GM10266 (cell line): ENCODE measurements around the gene PRR7.

Experiments
- DNase-seq: peaks from one replicate; pipeline ENCODE4 v3.0.0; 2012; ENCODE audit errors: extremely low spot score
- TF ChIP-seq, protein P1 (sequence below): IDR thresholded peaks from 2 replicates; pipeline ENCODE4 v1.5.1; 2012; ENCODE audit warnings: mild to moderate bottlenecking, low read depth; ENCODE audit not compliant: control insufficient read depth, insufficient read depth; ENCODE audit errors: missing control alignments

Gene PRR7

DNA sequence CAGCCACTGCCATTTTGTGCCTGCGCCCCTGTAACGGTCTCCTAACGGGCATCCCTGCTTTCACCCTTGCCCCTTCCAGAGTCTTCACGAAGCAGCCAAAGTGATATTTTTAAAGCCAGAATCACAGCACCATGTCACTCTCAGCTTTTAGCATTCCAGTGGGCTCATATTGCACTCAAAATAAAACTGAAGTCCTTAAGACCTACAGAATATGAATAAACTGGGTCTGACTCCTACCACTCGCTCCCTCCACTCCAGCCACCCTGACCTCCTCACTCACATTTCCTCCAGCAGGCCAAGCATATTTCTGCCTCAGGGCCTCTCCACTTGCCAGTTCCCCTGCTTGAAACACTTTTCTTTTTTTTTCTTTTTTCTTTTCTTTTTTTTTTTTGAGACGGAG is 53.2 kb downstream of the PRR7 start:
- no peak for DNase-seq
- TF ChIP-seq, protein P1, sequence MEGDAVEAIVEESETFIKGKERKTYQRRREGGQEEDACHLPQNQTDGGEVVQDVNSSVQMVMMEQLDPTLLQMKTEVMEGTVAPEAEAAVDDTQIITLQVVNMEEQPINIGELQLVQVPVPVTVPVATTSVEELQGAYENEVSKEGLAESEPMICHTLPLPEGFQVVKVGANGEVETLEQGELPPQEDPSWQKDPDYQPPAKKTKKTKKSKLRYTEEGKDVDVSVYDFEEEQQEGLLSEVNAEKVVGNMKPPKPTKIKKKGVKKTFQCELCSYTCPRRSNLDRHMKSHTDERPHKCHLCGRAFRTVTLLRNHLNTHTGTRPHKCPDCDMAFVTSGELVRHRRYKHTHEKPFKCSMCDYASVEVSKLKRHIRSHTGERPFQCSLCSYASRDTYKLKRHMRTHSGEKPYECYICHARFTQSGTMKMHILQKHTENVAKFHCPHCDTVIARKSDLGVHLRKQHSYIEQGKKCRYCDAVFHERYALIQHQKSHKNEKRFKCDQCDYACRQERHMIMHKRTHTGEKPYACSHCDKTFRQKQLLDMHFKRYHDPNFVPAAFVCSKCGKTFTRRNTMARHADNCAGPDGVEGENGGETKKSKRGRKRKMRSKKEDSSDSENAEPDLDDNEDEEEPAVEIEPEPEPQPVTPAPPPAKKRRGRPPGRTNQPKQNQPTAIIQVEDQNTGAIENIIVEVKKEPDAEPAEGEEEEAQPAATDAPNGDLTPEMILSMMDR = no peak

DNA sequence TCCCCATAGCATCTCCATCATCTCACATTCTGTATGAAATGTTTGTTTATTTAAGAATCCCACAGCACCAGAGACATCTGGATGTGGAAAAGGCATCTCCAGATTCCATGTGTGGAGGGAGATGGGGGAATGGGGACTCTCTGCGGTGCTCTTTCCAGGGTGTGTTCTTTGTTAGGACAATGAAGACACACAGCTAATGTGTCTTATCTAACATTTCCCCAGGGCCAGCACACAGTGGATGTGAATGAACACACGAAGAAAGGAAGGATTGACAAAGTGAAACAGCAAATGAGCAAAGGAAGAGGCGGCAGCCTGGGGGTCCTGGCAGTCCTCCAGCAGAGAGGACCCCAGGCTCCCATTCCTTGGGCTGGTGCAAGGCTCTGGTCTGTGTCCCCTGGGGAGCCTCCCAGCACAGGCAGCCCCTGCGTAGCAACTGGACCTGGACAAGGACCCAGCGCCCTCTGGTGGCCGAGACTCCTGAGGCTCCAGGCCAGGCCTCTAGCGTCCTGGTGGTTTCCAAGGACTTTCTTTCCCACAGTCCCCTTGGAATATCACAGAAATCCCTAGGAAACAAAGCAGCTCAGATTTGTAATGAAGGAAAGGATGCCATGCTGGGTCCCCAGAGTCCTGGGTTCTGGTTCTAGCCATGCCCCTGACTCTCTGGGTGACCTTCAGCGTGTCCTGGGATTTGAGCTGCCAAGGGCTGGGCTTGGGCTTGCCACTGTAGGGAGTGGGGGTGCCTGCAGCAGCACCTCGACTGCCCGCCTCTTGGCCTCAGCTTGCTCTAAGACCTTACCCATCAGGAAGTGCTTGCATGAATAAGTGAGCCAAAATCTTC is 54.3 kb downstream of the PRR7 start:
- TF ChIP-seq, protein P1 = peak; percentile 93
- DNase-seq = peak; percentile 81

DNA sequence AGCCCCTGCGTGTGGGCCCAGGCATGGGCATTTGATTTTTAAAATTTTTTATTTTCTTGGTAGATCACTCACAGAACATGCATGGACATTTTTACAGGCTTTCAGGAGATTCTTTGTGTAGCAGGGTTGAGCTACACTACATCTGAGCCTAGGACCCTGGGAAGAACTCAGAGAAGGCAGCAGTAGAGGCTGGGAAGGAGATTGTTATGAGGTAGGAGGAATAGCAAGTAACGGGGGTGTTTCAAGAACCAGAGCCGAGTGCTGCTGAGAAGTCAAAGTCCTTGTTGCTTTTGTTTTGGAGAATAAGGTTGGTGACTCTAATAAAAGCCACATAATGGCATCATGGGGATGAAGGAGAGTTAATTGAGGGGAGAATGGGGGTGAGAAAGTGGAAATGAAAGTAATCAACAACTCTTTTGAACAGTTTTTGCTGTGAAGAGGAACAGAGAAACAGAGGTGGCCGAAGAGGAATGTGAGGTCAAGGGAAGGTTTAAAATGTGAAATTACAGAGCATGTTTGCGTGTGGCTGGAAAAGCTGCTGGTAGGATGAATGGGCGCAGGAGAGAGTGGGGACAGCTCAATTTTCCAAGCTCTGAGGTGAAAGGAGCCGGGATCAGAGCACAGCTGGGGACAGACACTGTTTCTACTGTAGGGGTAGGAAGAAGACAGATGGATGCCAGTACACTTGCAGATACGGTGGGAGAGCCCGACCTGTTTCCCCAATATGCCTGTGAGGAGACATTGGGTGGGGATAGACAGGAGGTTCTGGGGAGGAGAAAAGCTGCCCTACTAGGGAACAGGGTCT is 55.5 kb downstream of the PRR7 start:
- no peak for DNase-seq
- TF ChIP-seq, protein P1 = no peak

DNA sequence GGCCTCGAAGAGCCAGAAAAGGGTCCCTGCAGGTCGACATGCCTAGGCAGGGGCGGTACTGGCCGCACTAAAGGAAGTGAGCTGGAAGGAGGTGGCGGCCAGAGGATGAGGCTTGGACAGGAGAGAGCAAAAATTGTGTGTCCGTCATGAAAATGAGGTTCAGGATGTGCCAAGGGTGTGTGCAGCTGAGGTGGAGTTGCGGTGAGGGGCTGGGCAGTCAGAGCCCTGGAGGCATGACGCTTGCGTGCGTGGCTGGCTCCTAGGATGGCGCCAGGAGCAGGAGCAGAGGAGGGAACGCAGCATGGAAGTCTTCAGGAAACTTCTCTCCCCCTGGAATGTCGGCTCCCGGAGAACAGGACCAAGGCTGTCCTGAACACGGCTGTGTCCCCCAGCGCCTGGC is 56.3 kb downstream of the PRR7 start:
- TF ChIP-seq, protein P1 = no peak
- no peak for DNase-seq

DNA sequence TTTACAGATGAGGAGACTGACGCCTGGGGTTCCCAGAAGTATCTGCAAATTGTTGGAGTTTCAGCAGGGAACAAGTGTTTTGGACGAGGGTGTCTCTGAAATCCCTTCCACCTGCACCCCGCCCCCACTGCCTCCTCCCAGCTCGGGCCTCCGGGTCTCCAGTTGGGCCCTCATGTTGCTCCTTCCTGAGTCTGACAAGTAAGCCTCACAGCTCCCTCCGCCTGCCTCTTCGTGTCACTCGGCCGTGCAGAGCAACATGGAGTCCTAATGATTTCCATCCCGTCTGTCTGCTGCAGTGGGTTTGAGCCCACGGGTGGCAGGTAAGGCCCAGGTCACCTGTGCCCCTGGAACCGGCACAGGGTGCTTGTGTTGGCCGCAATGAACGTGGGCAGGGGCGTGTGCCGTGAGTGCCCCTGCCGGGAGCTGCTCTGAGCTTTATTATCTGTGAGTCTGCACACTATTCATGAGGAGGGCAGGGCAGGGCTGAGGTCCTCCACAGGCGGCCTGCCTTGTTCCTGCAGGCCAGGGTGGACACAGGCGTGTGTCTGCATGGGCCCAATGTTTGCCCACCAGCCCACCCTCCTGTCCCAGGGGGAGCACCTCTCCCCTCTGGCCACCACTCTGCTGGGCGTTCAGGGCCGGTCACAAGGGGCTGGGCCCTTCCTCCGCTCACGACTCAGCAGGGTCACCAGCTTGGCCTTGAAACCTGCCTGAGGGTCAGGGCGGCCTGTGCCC is 56.9 kb downstream of the PRR7 start:
- DNase-seq = no peak
- TF ChIP-seq, protein P1 = no peak

DNA sequence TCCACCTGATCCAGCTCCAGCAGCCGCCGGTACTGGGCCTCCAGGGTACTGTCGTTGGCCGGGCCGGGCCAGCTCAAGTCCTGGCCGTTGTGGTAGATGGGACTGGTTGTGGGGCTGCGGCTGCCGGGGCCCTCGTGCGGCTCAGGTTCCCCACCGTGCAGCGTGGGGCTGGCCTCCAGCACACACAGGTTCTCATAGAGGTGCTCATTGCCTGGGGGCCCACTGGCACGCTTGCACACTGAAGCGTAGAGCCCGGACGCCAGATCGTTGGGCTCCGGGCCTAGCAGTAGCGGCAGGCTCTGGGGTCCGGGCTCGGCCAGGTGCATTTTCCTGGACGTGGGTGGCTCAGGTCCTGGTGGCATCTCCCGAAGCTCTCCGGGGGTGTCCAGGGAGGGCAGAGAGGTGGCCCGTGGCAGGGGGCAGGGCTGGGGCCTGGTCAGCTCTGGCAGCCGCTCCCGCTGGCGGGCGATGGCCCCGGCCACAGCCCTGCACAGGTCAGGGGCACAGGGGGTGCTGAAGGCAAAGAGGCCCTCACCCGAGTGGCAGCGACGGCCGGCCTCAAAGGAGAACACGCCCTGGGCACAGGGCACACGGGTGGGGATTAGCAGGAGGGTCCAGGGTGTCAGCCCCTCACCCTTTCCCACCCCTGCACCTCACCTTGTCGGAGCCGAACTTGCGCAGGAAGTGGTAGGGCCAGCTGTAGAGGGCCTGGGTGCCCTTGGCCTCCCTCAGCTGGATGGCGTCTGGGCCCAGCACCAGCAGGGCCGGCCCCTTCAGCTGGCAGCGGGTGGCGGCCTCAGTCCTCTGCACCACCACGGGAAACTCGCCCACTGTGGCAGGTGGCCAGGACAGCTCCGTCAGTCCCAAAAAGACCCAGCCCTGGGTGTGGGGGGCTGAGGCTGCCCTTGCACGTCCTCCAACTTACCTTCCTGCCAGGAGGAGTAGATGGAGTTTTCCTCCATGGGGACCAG is 57.8 kb downstream of the PRR7 start:
- TF ChIP-seq, protein P1 = no peak
- DNase-seq = no peak
